Dermis blood vessel endothelial cell (primary cell): ENCODE measurements around the gene ERN2. TPM values are rescaled to one million over a fixed set of nuclear protein-coding genes. Genes with fewer than 3 reads are reported as not detected.

Source experiments
- DNase-seq: peaks from one replicate; pipeline ENCODE4 v3.0.0; 2010
- total RNA-seq: library from RNA; depleted of rRNA; stranded (reverse); fragments of >200 nt; gene quantifications from 2 replicates; pipeline ENCODE4 v1.2.3, GENCODE V29; 2014

Gene ERN2
- total RNA-seq, 1 donor from 2014 or later, result not detected

DNA sequence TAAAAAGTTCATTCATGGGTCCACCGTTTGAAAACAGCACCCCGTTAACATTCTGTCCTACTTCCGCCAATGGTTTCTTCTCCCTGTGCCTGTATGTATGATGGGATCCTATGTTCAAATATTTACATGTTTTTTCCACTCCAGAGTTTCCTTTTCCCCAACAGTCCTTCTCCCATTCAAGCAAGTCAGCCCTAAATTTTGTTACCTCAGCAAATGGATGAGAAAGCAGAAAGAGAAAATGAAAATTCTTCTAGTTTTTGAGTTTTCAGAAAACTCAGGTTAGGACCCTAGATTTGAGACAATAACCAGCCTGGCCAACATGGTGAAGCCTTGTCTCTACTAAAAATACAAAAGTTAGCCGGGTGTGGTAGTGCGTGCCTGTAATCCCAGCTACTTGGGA lies 3.5 kb upstream of the ERN2 start:
- DNase-seq, result no peak

DNA sequence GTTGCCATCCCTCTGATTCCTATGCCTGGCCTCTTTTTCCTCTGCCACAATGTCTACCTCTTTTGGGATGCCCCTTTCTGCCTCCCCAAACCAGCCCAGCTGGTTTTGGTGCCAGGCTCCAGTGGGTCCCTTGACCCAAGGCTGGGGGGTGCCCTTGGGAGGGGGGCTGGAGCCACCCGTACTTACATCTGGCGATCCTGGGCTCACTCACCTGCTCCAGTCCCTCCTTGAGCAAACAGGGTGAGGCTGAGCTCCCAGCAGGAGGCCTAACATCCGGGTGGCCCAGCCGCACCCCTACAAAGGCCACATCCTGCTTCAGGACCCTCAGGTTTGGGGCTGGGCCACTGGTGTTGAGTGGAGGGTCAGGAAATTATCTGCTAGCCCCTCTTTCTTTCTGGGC lies 1.2 kb downstream of the ERN2 start:
- no peak for DNase-seq

DNA sequence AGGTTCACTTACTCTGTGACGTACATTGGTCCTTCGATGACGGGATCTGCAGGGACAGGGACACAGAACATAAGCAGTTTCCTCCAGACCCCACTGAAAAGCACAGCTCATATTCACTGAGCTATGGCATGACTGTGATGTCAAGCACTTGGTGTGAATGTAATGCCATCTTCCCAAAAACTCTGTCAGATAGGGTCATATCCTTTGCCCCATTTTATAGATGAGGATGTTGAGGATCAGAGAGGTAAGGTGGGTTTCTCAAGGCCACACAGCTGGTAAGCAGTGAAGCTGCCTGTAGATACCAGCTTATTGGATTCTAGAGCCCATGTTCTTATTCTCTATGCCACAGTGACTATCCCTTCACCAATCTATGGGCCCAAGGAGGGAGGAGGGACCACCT lies 2.5 kb downstream of the ERN2 start:
- no peak for DNase-seq

DNA sequence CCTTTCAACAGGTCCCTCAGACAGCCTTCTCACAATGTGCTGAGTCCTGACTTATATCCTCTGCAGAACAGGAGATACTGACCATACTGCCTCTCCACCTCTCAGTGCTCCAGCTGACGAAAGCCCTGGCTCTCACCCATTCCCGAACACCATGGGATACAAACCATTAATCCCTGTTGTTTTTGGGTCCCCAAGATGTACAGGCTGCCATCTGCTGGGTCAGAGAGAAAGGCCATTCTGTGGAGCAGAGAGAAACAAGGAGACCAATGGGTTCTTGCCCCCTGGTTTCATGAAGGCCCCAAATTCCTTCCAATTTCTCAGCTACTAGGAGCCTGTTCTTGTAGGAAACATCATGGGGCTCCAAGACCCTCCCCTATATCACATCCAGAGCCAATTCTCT lies 3.0 kb downstream of the ERN2 start:
- no peak for DNase-seq

DNA sequence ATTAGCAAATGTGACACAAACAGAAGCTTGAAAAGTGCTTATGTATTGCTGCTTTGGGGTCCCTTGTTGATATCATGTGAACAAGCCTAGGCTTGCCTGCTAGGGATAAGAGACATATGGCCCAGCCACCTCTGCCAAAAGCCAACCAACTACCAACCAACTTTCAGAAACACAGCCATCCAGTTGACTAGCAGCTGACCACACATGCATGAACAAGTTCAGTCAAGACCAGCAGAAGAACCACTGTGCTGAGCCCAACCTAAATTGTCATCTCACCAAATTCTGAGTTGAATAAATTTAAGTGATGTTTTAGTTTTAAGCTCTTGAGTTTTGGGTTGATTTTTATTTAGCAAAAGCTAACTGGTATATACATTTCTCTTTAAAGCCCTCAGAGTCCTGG lies 3.5 kb downstream of the ERN2 start:
- DNase-seq, result no peak

DNA sequence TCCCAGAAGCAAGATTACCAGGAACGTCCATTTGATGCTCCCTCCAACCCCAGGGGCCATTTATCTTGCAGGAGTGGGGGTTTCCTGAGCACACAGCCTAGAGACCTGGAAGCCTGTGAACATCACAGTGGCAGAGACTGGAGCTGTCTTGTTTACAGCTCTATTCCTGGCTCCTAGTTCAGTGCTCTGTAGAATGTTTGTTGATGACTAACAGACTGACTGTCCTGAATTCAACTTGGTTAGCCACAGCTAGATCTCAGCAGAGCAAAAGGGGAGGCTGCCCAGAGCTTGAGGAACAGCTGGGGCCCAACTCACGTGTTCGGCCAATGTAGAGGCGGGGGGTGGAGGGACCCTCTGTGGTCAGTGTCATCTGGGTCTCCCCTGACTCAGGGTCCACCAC lies 6.6 kb downstream of the ERN2 start:
- DNase-seq, result no peak

DNA sequence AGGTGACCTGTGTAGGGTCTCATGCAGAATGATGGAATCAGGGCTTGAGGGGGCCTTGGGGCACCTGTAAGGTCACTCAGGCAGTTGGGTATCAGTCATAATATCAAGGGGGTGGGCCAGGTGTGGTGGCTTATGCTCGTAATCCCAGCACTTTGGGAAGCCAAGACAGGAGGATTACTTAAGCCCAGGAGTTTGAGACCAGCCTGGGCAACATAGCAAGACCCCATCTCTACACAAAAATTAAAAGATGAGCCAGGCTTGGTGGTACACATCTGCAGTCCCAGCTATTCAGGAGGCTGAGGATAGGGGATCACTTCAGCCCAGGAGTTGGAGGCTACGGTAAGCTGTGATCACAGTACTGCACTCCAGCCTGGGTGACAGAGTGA lies 7.5 kb downstream of the ERN2 start:
- no peak for DNase-seq

DNA sequence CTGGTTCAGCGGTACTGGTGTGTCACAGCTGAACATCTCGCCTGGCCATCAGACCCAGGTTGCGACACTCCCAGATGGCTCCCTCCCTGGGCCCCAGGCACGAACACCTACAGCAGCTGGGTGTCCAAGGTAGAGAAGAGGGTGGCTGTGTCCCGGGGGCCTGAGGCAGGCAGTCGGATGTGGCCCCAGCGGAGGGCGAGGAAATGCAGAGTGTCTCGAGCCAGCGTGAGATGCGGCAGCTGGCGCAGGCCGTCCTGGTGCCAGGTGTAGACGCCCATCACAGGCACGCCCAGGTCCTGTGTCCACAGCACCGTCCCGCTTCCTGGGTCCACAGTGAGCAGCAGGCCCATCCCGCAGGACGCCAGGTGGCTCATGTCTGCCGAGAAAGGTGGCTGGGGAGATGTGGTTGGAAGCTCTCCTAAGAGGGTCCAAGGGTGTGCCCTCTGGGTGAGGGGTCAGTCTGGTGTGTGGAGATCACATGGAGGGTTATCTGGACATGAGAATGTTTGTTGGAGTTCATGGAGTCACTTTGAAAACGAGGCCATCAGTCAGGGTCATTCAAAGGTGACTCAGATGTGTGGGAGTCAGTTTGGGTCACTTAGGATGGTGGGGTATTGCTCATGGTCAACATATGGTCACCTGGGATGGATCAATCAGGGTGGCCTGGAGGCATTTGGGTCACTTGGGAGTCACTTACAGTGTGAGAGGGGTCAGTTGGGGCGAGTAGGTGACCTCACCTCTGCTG lies 8.1 kb downstream of the ERN2 start:
- DNase-seq, result no peak

DNA sequence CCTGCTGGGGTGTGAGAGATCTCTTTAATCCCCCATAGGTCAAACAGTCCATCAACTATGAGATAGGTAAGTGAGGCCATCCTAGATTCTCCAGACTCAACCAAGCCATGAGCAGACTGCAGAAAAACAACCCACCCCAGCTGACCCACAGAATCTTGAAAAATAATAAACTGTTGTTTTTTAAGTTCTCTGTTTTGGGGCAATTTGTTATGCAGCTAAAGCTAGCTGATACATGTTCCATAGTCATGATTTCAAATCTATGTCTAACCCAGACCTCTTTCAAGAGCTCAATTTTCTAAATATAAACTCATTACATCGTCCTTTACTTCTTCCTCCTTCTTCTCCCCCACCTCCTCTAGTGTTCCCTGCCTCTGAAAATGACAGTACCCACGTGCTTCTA lies 10.1 kb downstream of the ERN2 start:
- no peak for DNase-seq

DNA sequence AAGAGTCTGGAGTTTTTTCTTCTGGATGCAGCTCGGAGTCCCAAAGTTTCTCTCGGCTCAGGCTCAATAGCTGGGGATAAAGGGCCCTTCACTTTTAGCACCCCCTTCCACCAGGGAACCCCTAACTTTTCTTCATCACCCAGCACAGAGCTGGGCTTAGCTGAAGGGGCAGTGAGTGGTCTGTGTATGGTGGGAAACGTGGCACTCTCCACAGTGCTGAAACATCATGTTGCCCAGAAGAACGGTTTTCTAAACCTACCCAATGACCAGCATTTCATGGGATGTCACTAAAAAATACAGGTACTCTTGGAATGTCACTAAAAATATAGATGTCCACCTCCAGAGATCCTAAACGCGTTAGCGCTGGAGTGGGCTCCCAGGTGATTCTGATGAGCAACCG lies 12.0 kb downstream of the ERN2 start:
- DNase-seq, result no peak

DNA sequence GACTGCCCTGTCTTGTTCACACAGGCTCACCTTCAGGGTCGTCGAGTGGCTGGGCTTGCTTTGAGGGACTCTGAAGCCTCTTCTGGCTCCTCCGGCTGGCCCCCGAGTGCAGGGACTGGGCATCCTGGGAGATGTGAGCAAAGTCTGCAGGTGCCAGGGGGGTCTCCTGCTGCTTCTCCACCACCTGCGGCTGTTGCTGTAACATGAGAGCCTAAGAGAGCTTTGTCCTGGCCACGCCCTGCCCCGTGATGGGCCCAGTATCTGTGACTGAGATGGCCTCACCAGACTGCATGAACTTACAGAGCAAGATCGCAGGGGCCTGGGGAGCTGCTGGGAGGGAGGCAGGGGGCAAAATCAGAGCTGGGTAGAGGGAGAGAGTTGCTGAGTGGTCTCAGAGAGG lies 12.5 kb downstream of the ERN2 start:
- no peak for DNase-seq

DNA sequence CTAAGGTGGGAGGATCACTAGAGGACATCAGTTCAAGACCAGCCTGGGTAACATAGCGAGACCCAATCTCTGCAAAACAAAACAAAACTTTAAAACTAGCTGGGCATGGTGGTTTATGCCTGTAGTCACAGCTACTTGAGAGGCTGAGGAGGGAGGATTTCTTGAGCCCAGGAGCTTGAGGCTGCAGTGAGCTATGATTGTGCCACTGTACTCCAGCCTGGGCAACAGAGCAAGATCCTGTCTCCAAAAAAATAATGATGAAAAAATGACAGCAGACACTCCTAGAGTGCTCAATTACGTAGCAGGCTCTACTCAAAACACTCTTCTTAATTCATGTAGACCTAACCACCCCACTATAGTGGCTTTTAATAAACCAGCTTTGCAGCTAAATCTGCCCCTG lies 12.9 kb downstream of the ERN2 start:
- no peak for DNase-seq

DNA sequence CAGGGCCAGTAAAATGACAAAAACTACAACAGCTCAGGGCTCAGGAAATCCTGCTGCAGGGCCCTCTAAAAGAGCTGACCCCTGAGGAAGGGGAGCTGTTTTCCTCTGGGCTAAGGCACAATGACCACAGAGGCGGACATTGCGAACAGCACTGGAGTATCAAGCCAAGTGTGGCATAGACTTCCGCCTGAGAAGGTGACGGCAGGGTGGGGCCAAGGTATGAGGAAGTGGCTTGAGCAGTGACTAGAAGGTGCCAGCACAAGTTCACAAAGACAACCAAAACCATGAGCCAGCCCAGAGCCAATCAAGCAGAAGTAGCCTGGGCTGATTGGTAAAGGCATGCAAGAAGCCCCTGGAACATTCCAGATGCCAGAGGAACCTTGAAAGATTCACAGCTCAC lies 13.9 kb downstream of the ERN2 start:
- DNase-seq, result no peak

DNA sequence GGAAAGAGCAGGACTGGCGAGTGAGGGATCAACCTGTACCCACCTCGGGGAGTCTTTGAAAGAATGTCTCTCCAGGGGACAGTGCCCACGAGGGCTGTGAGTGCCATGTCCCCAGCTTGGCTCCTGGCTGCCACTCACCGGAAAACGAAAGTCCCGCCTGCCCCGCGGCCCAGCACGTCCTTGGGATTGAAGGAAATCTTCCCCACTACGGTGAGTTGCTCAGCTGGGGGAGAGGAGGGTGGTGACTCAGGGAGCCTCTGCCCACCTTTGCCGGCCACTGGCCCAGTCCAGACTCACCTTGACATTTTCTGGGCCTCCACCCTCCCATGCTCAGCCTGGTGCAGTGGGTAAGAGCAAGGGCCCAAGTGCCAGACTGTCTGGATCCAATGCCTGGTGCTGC lies 17.3 kb downstream of the ERN2 start:
- DNase-seq, result no peak

DNA sequence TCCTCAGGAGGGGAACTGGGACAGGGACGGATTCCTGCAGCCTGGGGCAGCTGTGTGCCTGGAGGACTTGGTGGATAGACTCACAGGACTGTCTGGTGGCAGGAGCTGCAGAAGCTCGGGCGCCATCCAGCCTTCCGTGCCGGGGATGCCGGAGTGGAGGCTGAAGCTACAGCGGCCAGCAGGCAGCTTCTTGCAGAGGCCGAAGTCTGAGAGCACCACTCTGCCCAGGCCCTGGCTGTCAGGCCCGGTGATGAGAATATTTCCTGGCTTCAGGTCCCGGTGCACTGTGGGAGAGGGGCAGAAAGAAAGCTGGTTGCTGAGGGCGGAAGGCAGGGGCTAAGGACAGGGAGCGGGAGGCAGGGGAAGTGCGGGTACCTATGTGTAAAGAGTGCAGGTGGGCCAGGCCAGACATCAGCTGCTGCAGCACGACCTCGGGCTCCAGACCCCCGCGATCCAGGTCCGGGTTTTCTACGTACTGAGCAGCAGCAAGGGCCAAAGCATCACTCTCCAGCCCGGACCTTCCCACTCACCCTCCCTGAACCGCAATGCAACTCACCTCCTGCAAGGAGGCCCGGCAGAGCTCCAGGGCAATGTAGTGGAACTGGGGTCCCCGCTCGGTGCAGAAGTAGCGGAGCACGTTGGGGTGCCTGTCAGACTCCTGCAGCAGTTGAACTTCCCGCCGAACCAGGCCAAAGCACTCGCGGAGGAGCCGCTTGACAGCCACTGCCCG lies 18.2 kb downstream of the ERN2 start:
- peak; percentile 49 for DNase-seq

DNA sequence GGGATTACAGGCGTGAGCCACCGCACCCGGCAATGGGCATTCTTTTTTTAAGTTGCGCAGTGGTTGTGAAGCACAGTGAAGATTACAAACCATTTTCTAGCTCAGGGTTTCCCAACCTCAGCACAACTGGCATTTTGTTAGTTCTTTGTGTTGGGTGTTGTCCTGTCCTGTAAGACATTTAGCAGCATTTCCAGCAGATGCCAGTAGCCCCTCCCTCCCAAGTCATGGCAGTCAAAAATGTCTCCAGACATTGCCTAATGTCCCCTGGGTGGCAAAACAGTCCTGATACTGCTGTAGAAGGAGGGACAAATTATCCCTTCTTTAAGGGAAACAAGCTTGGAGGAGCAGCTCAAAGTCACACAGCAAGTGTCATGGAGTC lies 18.8 kb downstream of the ERN2 start:
- DNase-seq, result no peak

DNA sequence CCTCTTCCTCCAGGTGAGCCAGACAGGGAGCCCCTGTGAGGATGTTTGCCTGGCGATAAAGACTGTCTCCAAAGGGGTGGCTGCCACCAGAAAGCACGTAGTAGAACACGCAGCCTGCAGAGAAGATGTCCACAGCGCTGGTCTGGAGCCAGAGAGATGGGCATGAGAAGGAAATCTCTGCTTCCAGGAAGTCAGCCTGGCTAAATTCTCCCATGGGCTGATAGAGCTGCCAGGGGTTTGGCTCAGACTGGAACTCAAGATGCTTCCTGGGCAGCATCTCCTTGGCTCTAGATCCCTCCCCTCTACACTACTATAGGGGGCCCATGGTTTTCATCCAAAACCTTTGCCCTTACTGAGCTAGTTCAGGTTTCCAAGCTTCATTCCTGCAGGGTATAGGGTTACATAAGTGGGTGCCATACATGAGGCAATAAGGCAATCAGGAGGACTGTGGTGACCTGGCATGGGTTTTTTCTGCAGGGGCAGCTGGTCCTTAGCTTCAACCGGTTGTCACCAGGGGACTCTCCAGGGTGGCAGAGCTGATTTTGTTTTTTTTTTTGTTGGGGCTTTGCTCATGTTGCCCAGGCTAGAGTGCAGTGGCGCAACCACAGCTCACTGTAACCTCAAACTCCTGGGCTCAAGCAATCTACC lies 20.7 kb downstream of the ERN2 start:
- no peak for DNase-seq

DNA sequence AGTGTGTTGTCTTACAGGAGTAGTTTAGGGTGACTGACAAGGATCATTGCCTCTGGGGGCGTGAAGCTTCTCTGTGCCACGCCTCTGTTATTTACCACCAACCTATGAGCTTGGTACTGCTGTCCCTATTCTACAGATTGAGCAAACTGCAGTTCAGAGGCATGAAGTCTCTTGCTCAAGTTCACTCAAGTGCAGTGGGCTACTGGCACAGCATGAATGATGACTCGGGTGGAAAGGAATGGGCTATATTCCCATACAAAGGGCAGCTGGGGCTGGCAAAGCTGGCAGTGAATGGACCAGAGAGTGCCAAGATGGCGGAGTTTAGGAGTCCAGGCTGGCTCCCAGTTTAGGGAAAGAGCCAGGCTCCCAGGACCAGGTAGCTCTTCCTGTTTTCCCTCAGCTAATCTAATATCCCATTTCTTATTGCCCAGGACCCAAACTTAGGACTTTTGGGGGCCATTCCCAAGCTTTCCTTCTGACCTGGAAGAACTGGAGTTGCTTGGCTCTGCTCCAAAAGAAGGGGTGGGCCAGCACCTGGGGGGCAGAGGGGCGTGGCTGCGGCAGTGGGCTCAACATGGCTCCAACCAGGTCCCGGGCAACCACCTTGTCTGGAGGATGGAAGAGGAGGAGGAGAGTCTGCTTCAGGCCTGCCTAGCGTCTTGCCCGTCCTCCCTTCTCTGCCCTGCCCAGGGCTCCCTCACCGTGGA lies 21.4 kb downstream of the ERN2 start:
- DNase-seq, result no peak

DNA sequence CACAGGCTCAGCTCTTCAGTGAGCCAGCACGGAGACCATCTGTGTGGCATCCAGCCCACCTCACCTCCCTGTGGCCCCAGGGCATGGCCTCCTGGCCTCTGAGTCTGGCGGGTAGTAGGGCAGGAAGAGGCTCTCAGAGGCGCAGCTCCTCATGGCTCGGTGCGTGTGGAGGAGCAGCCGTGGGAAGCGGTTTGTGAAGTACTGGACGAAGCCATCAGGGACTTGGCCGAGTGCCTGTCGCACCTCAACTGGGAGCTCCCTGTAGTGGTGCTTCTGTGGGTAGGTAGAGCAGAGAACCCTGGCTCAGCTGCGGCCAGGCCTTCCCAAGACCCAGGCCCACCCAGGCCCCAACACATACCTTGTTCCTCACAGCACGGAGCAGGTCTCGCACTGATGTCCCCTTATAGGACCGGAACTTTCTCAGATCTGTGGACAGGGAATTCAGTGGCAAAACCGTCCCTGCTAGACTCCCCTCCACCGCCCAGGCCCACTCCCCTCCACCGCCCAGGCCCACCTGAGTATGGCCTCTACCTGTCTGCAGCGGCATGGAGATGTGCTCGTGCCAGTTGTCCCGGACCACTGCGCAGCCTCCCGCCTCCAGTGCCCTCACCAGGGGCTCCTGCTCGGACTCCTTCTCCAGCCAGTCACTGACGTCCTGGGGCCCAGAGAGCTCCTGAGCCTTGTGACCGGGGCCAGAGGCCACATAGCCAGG lies 22.1 kb downstream of the ERN2 start:
- no peak for DNase-seq

DNA sequence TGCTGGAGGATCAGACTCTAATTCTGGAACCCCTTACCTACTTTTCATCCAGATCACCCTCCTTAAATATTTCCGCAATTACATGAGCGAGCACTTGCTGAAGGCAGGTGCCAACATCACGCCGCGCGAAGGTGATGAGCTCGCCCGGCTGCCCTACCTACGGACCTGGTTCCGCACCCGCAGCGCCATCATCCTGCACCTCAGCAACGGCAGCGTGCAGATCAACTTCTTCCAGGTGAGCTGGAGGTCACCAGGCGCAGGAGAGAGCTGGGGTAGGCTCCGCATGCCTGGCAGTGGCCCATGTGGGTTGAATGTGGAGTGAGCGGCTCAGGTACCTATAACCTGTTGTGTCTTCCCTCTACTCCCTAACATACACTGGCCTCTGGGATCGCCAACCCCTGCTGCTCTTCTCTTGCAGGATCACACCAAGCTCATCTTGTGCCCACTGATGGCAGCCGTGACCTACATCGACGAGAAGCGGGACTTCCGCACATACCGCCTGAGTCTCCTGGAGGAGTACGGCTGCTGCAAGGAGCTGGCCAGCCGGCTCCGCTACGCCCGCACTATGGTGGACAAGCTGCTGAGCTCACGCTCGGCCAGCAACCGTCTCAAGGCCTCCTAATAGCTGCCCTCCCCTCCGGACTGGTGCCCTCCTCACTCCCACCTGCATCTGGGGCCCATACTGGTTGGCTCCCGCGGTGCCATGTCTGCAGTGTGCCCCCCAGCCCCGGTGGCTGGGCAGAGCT lies 23.4 kb downstream of the ERN2 start:
- no peak for DNase-seq

DNA sequence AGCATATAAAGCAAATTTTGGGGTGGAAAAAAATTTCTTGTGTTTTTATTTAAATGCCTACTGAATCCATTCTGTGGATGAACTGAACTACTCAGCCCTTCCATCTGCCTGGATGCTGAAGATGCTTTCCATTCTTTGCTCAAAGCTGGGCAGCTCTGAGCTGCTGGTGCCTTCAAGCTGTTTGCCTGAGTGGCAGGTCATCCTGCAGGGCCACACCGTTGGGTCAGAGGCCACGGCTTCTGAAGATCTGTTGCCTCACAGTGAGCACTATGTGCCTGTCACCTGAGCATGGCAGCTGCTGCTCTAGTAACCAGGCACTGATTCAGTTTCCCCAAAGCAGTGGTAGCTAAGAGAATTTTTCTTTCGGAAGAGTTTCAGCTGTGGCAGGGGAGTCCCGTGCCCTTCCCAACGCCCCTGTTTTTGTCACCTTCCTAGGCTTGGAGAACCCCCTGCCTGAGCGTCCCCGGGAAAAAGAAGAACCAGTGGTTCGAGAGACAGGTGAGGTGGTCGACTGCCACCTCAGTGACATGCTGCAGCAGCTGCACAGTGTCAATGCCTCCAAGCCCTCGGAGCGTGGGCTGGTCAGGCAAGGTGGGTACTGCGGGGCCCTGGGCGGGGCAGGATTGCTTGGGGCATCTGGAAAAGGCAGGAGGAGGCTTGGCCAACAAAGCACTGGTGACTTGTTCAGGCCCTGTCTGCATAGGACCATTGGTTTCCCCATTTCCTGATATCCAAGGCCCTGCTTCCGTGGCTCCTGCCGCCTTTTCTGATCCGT lies 25.8 kb downstream of the ERN2 start:
- DNase-seq, result no peak
